22Rv1 (cell line): ENCODE results near the gene TAS1R3.

ENCODE experiments used
- CTCF ChIP-seq: fragments of 450-650 bp; IDR thresholded peaks from 2 replicates; pipeline ENCODE4 v1.5.1; 2017; ENCODE audit warnings: mild to moderate bottlenecking
- ZFX ChIP-seq: fragments of 450-650 bp; IDR thresholded peaks from 2 replicates; pipeline ENCODE4 v1.6.1; 2017; ENCODE audit warnings: antibody characterized with exemption, borderline replicate concordance

- TF ChIP-seq CTCF (no peak), ZFX (no peak)
Observed at GRCh38 chr1:1293263-1294249, 37.5 kb upstream of the TAS1R3 start.
